ENCODE results near the gene SAMD8.
"Not testable (repeated sequence)": the region's sequence is repeated elsewhere in the genome, so short reads cannot be mapped to it uniquely, and the experiment has no call there.

The SAMD8 gene

GRCh38 chr10:75197066-75197465 lies 85.6 kb downstream of the SAMD8 start:
- H3K4me3 ChIP-seq (ENCODE audit: low read depth, low read length): no peak overlapping the region
- no peak for TF ChIP-seq CTCF (IDR thresholded peaks at IDR 0.05; ENCODE audit: insufficient read depth, low read depth, low read length, missing control alignments)
- no peak for DNase-seq (ENCODE audit: low read depth)

- no peak overlapping the region for H3K4me3 ChIP-seq (ENCODE audit: low read depth, low read length)
- no peak for DNase-seq (ENCODE audit: low read depth)
- TF ChIP-seq CTCF (IDR thresholded peaks at IDR 0.05; ENCODE audit: insufficient read depth, low read depth, low read length, missing control alignments): no peak
These were observed 86.5 kb downstream of the SAMD8 start for GRCh38 chr10:75197906-75198305.

- not testable (repeated sequence) for H3K4me3 ChIP-seq (ENCODE audit: low read depth, low read length); DNase-seq (ENCODE audit: low read depth)
These were observed 88.5 kb downstream of the SAMD8 start for GRCh38 chr10:75199949-75200348.

- no peak for TF ChIP-seq CTCF (IDR thresholded peaks at IDR 0.05; ENCODE audit: insufficient read depth, low read depth, low read length, missing control alignments)
- no peak for DNase-seq (ENCODE audit: low read depth)
These were observed 90.4 kb downstream of the SAMD8 start for GRCh38 chr10:75201793-75202307.

GRCh38 chr10:75202321-75203045 lies 91.0 kb downstream of the SAMD8 start:
- no peak for TF ChIP-seq CTCF (IDR thresholded peaks at IDR 0.05; ENCODE audit: insufficient read depth, low read depth, low read length, missing control alignments)
- no peak overlapping the region for H3K4me3 ChIP-seq (ENCODE audit: low read depth, low read length)
- no peak for DNase-seq (ENCODE audit: low read depth)

More at GRCh38 chr10:75201793-75202307, 90.4 kb downstream of the SAMD8 start:
- H3K4me3 ChIP-seq (ENCODE audit: low read depth, low read length): no peak overlapping the region

- not testable (repeated sequence) for H3K4me3 ChIP-seq (ENCODE audit: low read depth, low read length); DNase-seq (ENCODE audit: low read depth)
These were observed 91.7 kb downstream of the SAMD8 start for GRCh38 chr10:75203046-75203620.

- TF ChIP-seq CTCF (IDR thresholded peaks at IDR 0.05; ENCODE audit: insufficient read depth, low read depth, low read length, missing control alignments): no peak
These were observed 92.3 kb downstream of the SAMD8 start for GRCh38 chr10:75203724-75204123.

GRCh38 chr10:75205908-75206307 lies 94.5 kb downstream of the SAMD8 start:
- no peak for DNase-seq (ENCODE audit: low read depth)
- no peak overlapping the region for H3K4me3 ChIP-seq (ENCODE audit: low read depth, low read length)
- no peak for TF ChIP-seq CTCF (IDR thresholded peaks at IDR 0.05; ENCODE audit: insufficient read depth, low read depth, low read length, missing control alignments)

More at GRCh38 chr10:75203724-75204123, 92.3 kb downstream of the SAMD8 start:
- H3K4me3 ChIP-seq (ENCODE audit: low read depth, low read length): no peak overlapping the region
- no peak for DNase-seq (ENCODE audit: low read depth)

- not testable (repeated sequence) for DNase-seq (ENCODE audit: low read depth); H3K4me3 ChIP-seq (ENCODE audit: low read depth, low read length)
These were observed 95.2 kb downstream of the SAMD8 start for GRCh38 chr10:75206638-75207037.
